ENCODE measurements around the gene IL1RAPL2. TPM values are rescaled to one million over a fixed set of nuclear protein-coding genes. Genes with fewer than 3 reads are reported as not detected.

IL1RAPL2 gene
- total and polyA plus RNA-seq, 2 donors (not counting 3 experiments of a cell fraction or from before 2014, with no cell fraction given) = not detected

- Histone ChIP-seq H3K9me1 (replicated peaks; ENCODE audit: control insufficient read depth, extremely low read depth, insufficient read depth, low read length) (no peaks in the 10 kb centered on the region), H3K4me2 (ENCODE audit: insufficient read depth, low read length) (no peak overlapping the region), H4K20me1 (replicated peaks; ENCODE audit: control insufficient read depth, extremely low read depth, insufficient read depth, low read length) (no peaks in the 10 kb centered on the region), H3K9me3 (replicated peaks; ENCODE audit: control insufficient read depth, insufficient read depth, low read length) (no peaks in the 10 kb centered on the region), H3K27ac (ENCODE audit: insufficient read depth, low read depth, low read length) (no peak overlapping the region), H3K27me3 (ENCODE audit: control insufficient read depth in 2 of 2, insufficient read depth in 2 of 2, low read length in 2 of 2) (no peaks in the 10 kb centered on the region), H2AFZ (ENCODE audit: low read depth, low read length) (no peak overlapping the region), H3K79me2 (ENCODE audit: control insufficient read depth, insufficient read depth, low read length) (no peaks in the 10 kb centered on the region), H3K36me3 (ENCODE audit: control insufficient read depth in 2 of 2, extremely low read depth in 1 of 2, insufficient read depth in 2 of 2, low read length in 2 of 2) (no peaks in the 10 kb centered on the region), H3K9ac (replicated peaks; ENCODE audit: extremely low read depth, insufficient read depth, low read length) (no peak overlapping the region), H3K4me1 (ENCODE audit: control insufficient read depth, extremely low read depth, insufficient read depth, low read length) (no peaks in the 10 kb centered on the region), H3K4me3 (replicated peaks in 1 of 3; ENCODE audit: insufficient read depth in 1 of 3, low read depth in 1 of 3, low read length in 3 of 3) (no peak overlapping the region)
- no peak for TF ChIP-seq GATA2 (IDR thresholded peaks at IDR 0.05; ENCODE audit: insufficient read depth, insufficient read length, low read depth, low read length)
- TF ChIP-seq MYC (IDR thresholded peaks at IDR 0.05; ENCODE audit: low read depth, low read length) = no peak
- TF ChIP-seq MAX (IDR thresholded peaks at IDR 0.05; ENCODE audit: insufficient read depth, insufficient read length) = no peak
- no peak for TF ChIP-seq POLR2A (IDR thresholded peaks at IDR 0.05; ENCODE audit: low read depth, low read length)
- TF ChIP-seq FOS (IDR thresholded peaks at IDR 0.05; ENCODE audit: borderline replicate concordance, insufficient read depth, low read length) = no peak
- TF ChIP-seq POLR2AphosphoS5 (IDR thresholded peaks at IDR 0.05; ENCODE audit: insufficient read depth, low read depth, low read length) = no peak
- TF ChIP-seq JUN (IDR thresholded peaks at IDR 0.05; ENCODE audit: borderline replicate concordance, insufficient read depth, insufficient read length, low read depth) = no peak
- no peak for TF ChIP-seq CTCF (IDR thresholded peaks at IDR 0.05; ENCODE audit: extremely low read depth in 1 of 2, insufficient read depth in 1 of 2, low read depth in 1 of 2, low read length in 2 of 2)
- no peak for TF ChIP-seq EZH2 (IDR thresholded peaks at IDR 0.05; ENCODE audit: borderline replicate concordance, low read depth, low read length, severe bottlenecking)
- ChIA-PET POLR2A (no interaction called here), CTCF (no interaction called here)
- dilution Hi-C loops (cut with MboI; ENCODE audit: extremely low pct_ligation_motif_present, low sequenced_read_pairs) = no loop called here
- DNase-seq (ENCODE audit: low read depth, low spot score) = no peak
- BruUV-seq (replicated peaks) = no TSS peak
- intact Hi-C loops (cut with micrococcal nuclease) = no loop called here
- no peak for FAIRE-seq
These were observed 1172.2 kb downstream of the IL1RAPL2 start for GRCh38 chrX:105738162-105738561.
